Stimulated activated CD8-positive, alpha-beta memory T cell treated with anti-CD3 and anti-CD28 coated beads, Interleukin-7, amount 100 ng/mL, for 1 hour (primary cell): ENCODE measurements around the gene ILRUN.
A peak's percentile ranks its signal among the peaks of the same experiment; 100 is the strongest.
"Not testable (repeated sequence)": the region's sequence is repeated elsewhere in the genome, so short reads cannot be mapped to it uniquely, and the experiment has no call there.

Experiments used
- DNase-seq, 2 donors: peaks; one replicate each; pipeline ENCODE4 v3.0.0-alpha.2; 2020; ENCODE audit warnings: low read depth in 2 of 2

The ILRUN gene

DNA sequence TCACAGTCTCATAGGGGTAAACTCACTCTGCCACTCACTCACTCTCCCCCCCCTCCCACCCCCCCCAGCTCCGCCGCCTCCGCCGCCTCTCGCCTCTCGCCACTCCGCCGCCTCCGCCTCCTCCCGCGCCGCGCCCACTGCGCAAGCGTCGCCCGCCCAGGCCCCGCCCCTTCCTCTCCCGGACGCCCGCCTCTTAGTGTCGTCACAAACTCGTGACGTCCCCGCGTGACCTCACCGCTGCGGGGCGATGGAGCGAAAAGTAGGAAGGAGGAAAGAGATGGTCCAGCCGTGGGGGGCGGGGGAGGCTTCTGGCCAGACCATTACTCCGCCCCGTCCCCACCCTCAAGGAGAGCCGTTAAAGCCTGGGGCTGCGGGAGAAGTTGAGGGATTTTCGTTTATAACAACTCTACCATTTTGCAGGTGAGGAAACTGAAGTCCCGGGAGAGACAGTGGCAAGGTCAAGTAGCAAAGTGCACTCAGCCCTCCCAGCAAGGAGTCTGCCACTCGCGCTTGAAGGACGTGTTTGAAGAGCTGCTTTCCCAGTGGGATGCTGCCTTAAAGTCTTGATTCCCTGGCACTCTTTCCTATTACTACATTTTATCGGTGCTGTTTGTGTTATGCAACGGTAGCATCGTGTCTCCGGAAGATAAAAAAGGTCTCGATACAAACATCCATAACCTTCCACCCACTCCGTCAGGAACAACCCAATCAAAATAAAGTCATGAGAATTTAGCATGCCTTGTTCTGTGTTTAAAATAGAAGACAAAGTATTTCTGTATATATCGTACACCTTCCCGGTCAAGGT is at the start of gene ILRUN:
Gene ILRUN, minus strand, starts transcription at position 29 of the 805 bp plus-strand sequence. CDS start 164 bp downstream, outside the sequence.
- peak; percentile 97 to 98 for DNase-seq

DNA sequence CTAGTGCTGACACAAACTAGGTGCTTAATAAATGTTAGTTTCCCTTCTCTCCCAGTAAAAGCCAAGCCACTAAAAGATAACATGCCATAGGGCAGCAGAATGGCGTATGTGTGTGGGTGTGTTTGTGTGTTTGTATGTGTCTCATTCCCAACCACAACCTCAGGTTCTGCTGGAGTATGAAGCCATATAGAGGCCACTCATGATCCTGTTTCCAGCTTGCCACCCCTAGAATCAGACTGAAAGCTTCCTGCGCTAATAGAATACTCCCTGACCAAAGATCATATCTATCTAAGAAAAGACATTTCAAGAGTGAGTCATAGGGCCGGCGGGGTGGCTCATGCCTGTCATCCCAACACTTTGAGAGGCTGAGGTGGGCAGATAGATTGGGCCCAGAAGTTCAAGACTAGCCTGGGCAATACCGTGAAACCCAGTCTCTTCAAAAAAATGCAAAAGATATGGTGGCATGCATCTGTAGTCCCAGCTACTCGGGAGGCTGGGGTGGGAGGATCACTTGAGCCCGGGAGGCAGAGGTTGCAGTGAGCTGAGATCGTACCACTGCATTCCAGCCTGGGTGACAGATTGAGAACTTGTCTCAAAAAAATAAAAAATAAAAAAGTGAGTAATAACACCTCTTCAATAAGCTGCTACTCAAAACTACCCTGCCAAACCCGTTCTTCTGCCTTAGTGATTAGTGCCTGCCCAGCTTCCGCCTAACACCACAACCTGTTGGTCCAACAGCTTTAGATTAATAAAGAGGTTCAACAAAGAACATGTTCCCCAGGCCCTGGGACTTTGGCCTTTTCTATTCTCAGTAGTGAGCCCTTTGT is 48.9 kb upstream of the ILRUN start:
- DNase-seq: no peak

DNA sequence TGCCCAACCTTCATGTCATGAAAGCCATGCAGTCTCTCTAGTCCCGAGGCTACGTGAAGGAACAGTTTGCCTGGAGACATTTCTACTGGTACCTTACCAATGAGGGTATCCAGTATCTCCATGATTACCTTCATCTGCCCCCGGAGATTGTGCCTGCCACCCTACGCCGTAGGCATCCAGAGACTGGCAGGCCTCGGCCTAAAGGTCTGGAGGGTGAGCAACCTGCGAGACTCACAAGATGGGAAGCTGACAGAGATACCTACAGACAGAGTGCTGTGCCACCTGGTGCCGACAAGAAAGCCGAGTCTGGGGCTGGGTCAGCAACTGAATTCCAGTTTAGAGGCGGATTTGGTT is 47.7 kb upstream of the ILRUN start:
- DNase-seq: not testable (repeated sequence)

DNA sequence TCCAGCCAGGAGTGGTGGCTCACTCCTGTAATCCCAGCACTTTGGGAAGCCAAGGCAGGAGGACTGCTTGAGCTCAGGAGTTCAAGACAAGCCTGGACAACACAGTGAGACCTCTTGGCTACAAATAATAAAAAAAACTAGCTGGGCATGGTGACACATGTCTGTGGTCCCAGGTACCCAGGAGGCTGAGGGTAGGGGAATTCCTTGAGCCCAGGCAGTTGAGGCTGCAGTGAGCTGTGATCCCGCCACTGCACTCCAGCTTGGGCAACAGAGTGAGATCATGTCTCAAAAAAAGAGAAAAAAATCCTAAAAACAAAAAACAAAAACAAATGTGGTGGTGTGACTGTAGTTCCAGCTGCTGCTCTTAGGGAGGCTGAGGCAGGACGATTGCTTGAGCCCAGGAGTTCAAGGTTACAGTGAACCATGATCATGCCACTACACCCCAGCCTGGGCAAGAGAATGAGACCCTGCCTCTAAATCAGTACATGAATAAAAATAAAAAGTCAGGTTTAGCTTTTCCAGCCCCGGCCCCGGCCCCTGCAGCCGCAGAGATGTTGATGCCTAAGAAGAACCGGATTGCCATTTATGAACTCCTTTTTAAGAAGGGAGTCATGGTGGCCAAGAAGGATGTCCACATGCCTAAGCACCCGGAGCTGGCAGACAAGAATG is 47.2 kb upstream of the ILRUN start:
- DNase-seq: no peak

DNA sequence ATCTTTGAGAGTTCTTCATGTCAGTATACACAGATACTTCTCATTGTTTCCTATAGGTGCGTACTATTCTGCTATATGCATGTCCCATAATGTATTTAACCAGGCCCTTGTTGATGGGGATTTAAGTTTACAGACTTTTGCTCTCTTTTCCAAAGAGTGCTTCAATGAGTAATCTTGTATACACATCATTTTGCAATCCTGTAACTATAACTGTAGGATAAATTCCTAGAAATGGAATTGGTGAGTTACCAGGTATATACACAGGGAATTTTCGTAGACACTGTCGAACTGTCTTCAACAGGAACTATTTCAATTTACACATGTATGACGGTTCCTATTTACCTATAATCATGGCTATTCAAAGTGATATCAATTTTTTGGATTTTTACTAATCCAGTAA is 45.5 kb upstream of the ILRUN start:
- DNase-seq: no peak

DNA sequence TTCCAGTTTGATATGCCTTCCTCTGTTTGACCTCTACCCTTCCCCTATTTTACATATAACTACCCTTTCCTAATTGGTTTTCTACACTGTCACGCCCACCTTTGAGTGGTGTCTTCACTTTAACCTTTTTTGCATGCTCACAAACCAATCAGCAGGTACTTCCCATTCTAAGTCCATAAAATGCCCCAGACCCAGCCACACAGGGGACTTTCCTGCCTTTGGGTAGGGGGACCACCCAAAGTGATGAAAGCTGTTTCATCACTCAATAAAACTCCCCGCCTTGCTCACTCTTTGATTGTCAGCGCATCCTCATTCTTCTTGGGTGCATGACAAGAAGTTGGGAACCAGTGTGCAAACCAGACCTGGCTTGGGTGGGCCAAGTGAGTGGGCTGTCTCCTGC is 40.3 kb upstream of the ILRUN start:
- DNase-seq: no peak

DNA sequence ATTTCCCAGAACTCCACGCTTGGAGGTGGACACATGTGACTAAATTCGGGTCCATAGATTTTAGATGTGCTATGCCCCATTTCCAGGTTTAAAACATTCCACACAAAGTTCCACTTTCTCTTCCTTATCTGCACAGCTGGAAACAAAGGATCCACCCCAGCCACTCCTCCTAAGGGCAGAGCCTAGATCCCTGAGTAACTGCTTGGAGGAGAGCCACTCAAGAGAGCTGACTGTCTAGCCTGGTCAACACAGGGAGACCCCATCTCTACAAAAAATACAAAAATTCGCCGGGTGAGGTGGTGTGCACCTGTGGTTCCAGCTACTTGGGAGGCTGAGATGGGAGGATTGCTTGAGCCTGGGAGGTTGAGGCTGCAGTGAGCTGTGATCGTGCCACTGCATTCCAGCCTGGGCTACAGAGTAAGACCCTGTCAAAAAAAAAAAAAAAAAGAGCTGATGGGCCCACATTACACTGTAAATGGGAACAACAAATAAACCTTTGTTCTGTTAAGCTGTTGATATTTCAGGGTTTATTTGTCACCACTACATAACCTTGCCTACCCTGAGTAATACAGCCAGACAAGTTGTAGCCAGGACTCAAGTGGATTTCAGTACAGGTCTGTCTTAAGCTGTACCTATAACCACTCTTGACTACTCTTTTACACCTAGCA is 35.0 kb upstream of the ILRUN start:
- no peak for DNase-seq

DNA sequence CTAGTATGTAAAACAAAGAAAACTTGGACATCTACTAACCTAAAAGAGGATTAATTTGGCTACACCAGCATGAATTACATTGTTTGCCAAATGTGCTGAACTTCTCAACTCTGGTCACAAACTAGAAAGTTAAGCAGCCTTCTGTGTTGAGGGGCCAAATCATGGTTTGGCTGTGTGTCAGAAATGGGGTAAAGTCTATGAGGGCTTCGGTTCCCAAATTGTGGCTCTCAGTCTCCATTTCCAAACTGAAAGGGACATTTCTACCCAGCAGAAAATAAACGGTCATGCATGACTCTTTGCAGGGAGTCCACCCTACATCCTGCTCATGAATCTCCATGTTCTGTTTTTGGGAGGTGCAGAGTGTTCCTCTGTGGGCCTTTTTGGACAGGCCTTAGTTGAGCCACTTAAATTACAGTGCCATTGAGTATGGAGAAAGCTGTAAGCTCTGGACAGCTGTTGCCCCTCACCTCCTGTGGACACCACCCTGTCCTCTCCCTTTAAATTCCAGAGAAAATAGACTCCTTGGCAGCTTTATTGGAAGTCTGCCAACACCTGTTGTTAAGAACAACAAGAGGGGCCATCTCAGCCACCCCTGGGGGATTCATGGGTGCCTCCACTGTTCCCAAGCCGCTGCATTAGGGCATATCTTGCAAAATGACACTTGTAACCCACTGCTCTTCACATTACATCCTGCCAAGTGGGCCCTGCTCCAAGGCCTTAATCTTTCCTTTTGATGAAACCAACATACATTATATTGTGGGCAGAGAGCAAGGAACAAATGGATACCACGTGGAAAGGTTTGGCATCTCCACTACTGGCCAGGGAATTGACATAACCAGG is 33.3 kb upstream of the ILRUN start:
- no peak for DNase-seq

DNA sequence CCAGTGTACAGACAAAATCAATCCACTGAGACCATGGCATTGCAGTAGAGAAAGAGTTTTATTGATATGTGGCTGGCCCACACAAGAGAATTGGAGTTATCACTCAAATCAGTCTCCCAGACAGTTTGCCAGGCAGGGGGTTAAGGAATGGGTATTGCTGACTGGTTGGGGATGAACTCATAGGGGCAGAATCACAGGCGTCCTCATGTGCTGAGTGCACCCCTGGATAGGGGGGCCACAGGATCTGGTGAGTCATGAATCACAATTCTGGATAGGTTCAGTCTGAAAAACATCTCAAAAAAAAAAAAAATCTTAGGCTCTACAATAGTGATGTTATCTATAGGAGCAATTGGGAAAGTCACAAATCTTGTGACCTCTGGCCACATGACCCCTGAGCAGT is 29.5 kb upstream of the ILRUN start:
- no peak for DNase-seq

DNA sequence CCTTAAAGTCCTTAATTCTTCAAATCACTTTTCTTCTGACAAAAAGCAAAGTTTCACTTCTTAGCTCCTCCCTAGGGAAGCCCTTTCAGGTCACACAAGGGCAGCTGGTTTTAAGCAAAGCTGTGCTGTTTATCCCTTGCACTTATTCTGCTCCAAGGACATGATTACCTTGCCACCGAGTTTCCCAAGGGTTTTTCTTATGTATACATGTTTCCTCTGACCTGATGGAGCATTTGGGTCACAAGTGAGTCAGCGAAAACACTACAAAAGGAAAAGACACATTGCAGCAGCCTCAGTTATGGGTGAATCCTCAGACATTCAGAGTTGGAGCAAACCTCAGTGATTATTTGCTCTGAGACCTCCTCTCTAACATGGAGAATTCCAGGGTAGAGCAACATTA is 26.6 kb upstream of the ILRUN start:
- DNase-seq: no peak

DNA sequence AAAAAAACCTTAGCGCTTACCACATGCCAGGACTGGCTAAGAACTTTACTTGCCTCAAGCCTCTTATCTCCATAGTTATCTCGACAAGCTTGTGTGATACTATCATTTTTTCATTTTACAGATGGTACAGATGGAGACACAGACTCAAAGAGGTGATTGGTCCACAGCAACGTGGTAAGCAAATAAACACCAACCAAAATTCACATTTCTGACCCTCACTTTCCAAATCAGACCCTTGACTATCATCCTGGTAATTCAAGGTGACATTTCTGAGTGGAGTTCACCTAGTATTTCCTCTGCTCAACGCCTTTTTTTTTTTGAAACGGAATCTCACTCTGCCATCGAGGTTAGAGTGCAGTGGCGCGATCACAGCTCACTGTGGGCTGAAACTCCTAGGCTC is 25.9 kb upstream of the ILRUN start:
- no peak for DNase-seq

DNA sequence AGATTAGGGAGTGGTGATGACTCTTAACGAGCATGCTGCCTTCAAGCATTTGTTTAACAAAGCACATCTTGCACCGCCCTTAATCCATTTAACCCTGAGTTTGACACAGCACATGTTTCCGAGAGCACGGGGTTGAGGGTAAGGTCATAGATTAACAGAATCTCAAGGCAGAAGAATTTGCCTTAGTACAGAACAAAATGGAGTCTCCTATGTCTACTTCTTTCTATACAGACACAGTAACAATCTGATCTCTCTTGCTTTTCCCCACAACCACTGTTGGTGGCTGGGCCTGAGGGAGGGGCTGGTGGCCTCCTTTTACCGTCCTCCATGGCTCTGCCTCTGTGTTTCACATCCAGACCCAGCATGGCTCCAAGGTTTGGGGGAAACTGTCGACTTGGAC is 23.6 kb upstream of the ILRUN start:
- not testable (repeated sequence) for DNase-seq

DNA sequence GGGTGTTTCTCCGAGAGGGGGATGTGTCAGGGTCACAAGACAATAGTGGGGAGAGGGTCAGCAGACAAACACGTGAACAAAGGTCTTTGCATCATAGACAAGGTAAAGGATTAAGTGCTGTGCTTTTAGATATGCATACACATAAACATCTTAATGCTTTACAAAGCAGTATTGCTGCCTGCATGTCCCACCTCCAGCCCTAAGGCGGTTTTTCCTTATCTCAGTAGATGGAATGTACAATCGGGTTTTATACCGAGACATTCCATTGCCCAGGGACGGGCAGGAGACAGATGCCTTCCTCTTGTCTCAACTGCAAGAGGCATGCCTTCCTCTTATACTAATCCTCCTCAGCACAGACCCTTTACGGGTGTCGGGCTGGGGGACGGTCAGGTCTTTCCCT is 23.1 kb upstream of the ILRUN start:
- DNase-seq: not testable (repeated sequence)

DNA sequence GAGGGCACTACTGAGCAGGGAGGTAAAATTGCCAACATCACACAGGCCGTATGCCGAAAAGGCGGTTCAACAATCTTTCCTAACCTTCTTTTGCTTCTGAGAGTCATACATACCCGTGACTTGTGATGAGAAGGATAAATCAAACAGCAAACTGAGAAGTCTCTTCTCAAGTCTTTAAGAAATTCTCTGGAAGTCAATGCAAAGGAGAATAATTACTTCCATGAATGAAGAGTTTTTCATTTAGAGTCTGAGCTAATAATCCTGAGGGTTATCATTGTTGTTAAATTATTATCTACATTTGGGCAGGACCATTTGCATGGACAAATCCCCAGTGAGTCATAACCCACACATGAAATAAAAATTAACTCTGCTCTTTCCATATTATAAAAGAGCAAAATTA is 22.4 kb upstream of the ILRUN start:
- DNase-seq: no peak

DNA sequence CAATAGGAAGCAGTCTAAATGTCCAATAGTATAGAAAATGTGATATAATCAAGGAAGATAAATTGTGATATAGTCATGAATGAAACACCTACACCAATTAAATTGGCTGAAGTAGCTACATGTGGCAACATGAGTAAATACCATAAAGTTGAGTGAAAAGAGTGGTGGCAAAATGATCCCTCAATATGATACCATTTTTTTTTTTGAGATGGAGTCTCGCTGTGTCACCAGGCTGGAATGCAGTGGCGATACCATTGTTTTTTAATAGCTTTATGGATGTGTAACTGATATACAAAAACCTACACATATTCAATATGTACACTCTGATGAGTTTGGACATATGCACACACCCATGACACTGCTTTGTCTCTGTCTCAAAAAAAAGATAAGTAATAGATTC is 20.9 kb upstream of the ILRUN start:
- no peak for DNase-seq

DNA sequence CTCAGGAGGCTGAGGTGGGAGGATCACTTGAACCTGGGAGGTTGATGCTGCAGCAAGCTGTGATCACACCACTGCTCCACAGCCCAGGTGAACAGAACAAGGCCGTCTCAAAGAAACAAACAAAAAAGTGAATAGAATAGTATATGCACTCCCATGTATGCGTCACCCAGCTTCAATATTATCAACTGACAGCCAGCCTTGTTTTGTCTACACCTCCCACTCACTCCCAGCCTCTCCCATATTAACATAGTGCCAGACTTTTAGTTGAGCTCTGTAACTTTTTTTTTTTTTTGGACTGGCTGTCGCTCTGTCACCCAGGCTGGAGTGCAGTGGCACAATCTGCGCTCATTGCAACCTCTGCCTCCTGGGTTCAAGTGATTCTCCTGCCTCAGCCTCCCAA is 18.1 kb upstream of the ILRUN start:
- no peak for DNase-seq

DNA sequence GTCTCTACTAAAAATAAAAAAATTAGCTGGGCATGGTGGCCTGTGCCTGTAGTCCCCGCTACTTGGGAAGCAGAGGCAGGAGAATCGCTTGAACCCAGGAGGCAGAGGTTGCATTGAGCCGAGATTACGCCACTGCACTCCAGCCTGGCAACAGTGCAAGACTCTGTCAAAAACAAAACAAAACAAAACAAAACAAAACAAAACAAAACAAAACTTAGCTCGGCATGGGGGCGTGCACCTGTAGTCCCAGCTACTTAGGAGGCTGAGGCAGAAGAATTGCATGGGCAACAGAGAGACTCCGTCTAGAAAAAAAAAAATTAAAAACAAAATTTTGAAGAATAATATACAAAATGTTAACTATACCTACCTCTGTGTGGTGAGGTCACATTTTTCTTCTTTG is 16.3 kb upstream of the ILRUN start:
- DNase-seq: not testable (repeated sequence)

DNA sequence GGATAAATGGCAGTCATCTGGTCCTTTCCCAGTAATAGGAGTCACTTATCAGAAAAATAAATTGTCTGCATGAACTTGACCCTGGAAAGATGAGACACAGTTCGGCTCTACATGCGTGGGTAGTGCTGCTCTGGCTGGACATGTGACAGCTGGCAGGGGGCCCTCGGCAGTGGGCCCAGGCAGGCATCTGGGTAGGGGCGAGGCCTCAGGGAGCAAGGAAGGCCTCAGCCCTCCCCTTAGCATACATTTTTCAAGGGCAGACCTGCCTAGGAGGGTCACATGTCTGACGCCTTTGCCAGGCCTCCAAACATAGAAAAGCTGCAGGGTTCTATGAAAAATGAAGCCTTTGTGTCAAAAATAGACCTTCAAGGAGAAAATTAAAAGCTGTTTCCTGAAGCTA is 12.8 kb upstream of the ILRUN start:
- no peak for DNase-seq

DNA sequence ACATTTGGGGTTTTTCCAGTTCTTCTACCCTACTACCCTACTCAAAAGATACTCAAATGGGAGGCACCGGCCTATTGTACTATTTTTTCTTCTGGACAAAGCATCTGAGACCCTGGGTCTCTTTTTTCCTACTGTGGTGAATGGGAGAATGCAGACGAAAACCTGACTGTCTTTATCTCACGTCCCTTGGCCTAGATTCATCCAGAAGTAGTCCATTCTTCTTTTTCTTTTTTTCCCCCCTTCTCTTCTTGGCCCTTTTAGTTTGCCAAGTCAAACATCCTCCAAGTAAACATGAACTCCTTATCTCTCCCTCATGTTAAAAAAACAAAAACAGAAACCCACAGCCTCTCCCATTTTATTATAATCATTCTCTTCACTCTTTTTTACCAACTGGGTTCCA is 8.7 kb upstream of the ILRUN start:
- DNase-seq: no peak

DNA sequence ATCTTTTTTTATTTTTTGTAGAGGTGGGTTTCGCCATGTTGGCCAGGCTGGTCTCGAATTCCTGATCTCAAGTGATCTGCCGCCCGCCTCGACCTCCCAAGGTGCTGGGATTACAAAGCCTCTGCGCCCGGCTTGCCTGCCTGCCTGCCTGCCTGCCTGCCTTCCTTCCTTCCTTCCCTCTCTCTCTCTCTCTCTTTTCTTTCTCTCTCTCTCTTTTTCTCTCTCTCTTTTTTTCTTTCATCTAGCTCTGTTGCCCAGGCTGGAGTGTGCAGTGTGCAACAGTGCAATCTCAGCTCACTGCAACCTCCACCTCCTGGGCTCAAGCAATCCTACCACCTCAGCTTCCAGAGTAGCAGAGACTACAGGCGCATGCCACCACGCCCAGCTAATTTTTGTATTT is 4.6 kb upstream of the ILRUN start:
- DNase-seq: no peak

DNA sequence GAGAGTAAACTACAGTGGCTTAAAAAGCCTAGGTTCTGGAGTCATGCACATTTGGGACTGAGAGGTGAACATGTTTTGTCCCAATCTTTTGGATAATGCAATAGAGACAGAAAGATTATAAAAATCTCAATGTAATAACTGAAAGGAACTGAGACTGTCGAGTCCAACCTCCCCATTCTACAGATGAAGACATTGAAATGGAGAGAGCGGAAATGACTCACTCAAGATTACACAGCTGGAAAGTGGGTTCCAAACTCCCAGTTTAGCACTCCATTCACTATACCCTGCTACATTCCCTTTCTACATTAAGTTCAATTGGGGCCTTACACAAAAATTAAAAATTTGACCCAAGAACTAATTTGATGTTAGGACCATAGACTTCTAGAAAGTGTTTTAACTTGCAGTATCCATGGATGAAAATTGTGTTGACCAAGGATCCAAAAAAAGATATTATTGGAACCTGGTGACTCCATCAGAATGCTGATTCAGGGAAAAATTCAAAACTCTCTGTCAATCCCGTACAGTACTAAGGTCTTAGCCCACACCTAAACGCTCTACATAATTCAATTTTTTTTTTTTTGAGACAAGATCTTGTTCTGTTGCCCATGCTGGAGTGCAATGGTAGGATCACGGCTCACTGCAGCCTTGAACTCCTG is 1.5 kb upstream of the ILRUN start:
- DNase-seq: no peak
